IPS-20b (cell line): ENCODE data around the gene BORCS5.

ENCODE experiments used
- H3K27ac ChIP-seq: one replicate; pipeline ENCODE4 v1.5.1; 2013; ENCODE audit warnings: low read length
- H3K27me3 ChIP-seq: 2 replicates; pipeline ENCODE4 v1.6.1; 2013; ENCODE audit warnings: mild to moderate bottlenecking, low read length, inconsistent platforms; ENCODE audit not compliant: insufficient read depth
- H3K36me3 ChIP-seq: 2 replicates; pipeline ENCODE4 v1.6.1; 2013; ENCODE audit warnings: low read depth, mild to moderate bottlenecking, inconsistent platforms, low read length, moderate library complexity; ENCODE audit not compliant: insufficient read depth
- H3K4me1 ChIP-seq: 2 replicates; pipeline ENCODE4 v1.6.1; 2013; ENCODE audit warnings: mild to moderate bottlenecking, control low read depth, inconsistent platforms, low read length, moderate library complexity; ENCODE audit not compliant: insufficient read depth
- H3K4me3 ChIP-seq: 2 replicates; pipeline ENCODE4 v1.5.1; 2013; ENCODE audit warnings: mild to moderate bottlenecking, low read length, inconsistent platforms
- H3K9ac ChIP-seq: 2 replicates; pipeline ENCODE4 v1.6.1; 2013; ENCODE audit warnings: low read depth, mild to moderate bottlenecking, inconsistent platforms, low read length, moderate library complexity
- H3K9me3 ChIP-seq: 2 replicates; pipeline ENCODE4 v1.6.1; 2013; ENCODE audit warnings: mild to moderate bottlenecking, low read depth, low read length, inconsistent platforms; ENCODE audit not compliant: insufficient read depth

Gene BORCS5

GRCh38 chr12:12357719-12358461, 1.0 kb downstream of the BORCS5 start:
- H3K9ac ChIP-seq: peak overlapping the region; percentile 84
- peak overlapping the region; percentile 76 for H3K4me3 ChIP-seq
- no peaks in the 10 kb centered on the region for H3K9me3 ChIP-seq
- no peak overlapping the region for H3K27ac ChIP-seq
- peaks cover 5% of the 10 kb centered on the region; the same call in 1 of the 2 replicates for H3K4me1 ChIP-seq
- H3K27me3 ChIP-seq: no peaks in the 10 kb centered on the region
- H3K36me3 ChIP-seq: no peaks in the 10 kb centered on the region

DNA sequence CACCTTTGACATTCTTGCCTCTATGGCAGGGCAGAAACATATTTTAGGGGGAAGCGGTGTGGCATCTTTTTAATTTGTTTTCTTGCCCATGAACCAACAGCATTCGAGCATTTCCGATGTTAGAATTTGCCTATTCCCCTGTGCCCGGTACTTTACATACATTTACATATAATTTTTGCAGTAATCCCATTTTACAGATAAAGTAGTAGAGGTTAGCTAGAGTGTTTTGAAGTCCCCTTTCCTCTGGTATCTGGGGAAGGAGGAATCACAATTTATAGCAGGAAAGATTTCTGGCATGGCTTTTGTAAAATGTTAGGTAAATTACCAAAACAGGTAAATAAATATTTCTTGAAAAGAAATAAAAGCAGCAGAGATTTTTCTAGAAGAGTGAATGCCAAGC, 1.6 kb downstream of the BORCS5 start:
- Histone ChIP-seq H3K9ac (no peak overlapping the region; the same call in 1 of the 2 replicates), H3K4me3 (peak overlapping the region; percentile 76; the same call in 1 of the 2 replicates), H3K9me3 (no peaks in the 10 kb centered on the region), H3K36me3 (no peaks in the 10 kb centered on the region), H3K27me3 (no peaks in the 10 kb centered on the region), H3K27ac (no peak overlapping the region), H3K4me1 (peaks cover 5% of the 10 kb centered on the region; the same call in 1 of the 2 replicates)

- H3K4me1 ChIP-seq: no peaks in the 10 kb centered on the region
- H3K36me3 ChIP-seq: no peaks in the 10 kb centered on the region
- no peak overlapping the region for H3K9ac ChIP-seq
- no peaks in the 10 kb centered on the region for H3K27me3 ChIP-seq
- no peak overlapping the region for H3K27ac ChIP-seq
- H3K4me3 ChIP-seq: no peak overlapping the region
- no peaks in the 10 kb centered on the region for H3K9me3 ChIP-seq
These were observed 8.0 kb downstream of the BORCS5 start for GRCh38 chr12:12364787-12365445.

DNA sequence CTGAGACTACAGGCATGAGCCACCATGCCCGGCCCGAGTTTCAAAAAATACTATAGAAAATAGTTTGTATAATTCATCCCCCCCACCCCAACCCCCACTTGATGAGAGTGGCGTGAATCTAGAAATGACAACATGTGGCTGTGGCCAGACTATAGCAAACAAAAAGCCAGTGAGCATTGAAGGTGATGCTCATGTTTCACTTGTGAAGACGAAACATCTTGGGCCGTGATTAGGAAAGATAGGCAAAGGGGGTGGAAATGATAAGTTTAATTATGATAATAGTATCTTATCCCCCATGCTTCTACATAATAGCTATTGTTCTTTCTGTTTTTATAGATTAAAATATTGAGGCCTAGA, 8.5 kb downstream of the BORCS5 start:
- Histone ChIP-seq H3K27me3 (no peaks in the 10 kb centered on the region), H3K27ac (no peak overlapping the region), H3K4me1 (no peaks in the 10 kb centered on the region), H3K9ac (peak overlapping the region; percentile 21; the same call in 1 of the 2 replicates), H3K36me3 (no peaks in the 10 kb centered on the region), H3K9me3 (no peaks in the 10 kb centered on the region), H3K4me3 (no peak overlapping the region)

- H3K9ac ChIP-seq: peak overlapping the region; percentile 21; the same call in 1 of the 2 replicates
- no peaks in the 10 kb centered on the region for H3K4me1 ChIP-seq
- no peak overlapping the region for H3K27ac ChIP-seq
- H3K36me3 ChIP-seq: no peaks in the 10 kb centered on the region
- no peaks in the 10 kb centered on the region for H3K9me3 ChIP-seq
- no peaks in the 10 kb centered on the region for H3K27me3 ChIP-seq
- H3K4me3 ChIP-seq: no peak overlapping the region
These were observed 9.1 kb downstream of the BORCS5 start for GRCh38 chr12:12365931-12366431.

GRCh38 chr12:12366701-12367481, 10.0 kb downstream of the BORCS5 start:
- Histone ChIP-seq H3K9me3 (no peaks in the 10 kb centered on the region), H3K4me1 (no peaks in the 10 kb centered on the region), H3K36me3 (no peaks in the 10 kb centered on the region), H3K4me3 (no peak overlapping the region), H3K27me3 (no peaks in the 10 kb centered on the region), H3K9ac (no peak overlapping the region), H3K27ac (no peak overlapping the region)

- Histone ChIP-seq H3K27me3 (no peaks in the 10 kb centered on the region), H3K9ac (no peak overlapping the region), H3K36me3 (no peaks in the 10 kb centered on the region), H3K4me3 (no peak overlapping the region), H3K27ac (no peak overlapping the region), H3K9me3 (no peaks in the 10 kb centered on the region), H3K4me1 (no peaks in the 10 kb centered on the region)
These were observed 10.7 kb downstream of the BORCS5 start for GRCh38 chr12:12367482-12367998.

GRCh38 chr12:12372946-12373722, 16.3 kb downstream of the BORCS5 start:
- Histone ChIP-seq H3K36me3 (no peaks in the 10 kb centered on the region), H3K9me3 (no peaks in the 10 kb centered on the region), H3K27ac (no peak overlapping the region), H3K9ac (no peak overlapping the region), H3K4me3 (no peak overlapping the region), H3K27me3 (no peaks in the 10 kb centered on the region), H3K4me1 (no peaks in the 10 kb centered on the region)

DNA sequence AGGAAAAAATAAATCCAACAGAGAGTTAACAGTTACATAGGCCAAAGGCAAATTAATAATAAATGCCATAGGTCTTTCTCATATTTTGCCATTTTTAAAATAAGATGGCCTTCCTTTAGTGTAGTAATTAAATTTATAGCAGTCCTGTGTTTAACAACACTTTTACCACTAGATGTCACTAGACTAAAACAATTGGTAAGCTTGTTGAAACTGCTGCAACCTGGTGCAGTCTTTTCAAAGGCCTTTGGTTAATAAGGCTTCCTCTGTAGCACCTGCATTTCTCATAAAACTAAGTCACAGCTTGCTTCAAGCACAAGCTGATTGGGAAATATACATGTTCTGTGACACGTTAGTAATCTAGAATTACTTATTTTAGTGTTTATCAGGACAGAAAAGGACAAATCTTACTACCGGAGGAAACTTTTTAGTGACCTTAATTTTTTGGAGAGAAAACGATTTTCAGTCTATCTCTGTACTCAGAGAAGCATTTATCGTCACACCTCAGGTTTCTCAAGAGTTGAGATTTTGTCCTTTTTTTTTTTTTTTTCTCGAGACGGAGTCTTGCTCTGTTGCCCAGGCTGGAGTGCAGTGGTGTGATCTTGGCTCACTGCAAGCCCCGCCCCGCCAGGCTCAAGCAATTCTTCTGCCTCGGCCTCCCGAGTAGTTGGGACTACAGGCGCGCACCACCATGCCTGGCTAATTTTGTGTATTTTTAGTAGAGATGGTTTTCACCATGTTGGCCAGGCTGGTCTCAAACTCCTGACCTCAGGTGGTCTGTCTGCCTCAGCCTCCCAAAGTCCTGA, 20.0 kb downstream of the BORCS5 start:
- H3K9me3 ChIP-seq: no peaks in the 10 kb centered on the region
- no peak overlapping the region for H3K4me3 ChIP-seq
- H3K9ac ChIP-seq: no peak overlapping the region
- H3K36me3 ChIP-seq: no peaks in the 10 kb centered on the region
- no peaks in the 10 kb centered on the region for H3K4me1 ChIP-seq
- H3K27me3 ChIP-seq: no peaks in the 10 kb centered on the region
- no peak overlapping the region for H3K27ac ChIP-seq

DNA sequence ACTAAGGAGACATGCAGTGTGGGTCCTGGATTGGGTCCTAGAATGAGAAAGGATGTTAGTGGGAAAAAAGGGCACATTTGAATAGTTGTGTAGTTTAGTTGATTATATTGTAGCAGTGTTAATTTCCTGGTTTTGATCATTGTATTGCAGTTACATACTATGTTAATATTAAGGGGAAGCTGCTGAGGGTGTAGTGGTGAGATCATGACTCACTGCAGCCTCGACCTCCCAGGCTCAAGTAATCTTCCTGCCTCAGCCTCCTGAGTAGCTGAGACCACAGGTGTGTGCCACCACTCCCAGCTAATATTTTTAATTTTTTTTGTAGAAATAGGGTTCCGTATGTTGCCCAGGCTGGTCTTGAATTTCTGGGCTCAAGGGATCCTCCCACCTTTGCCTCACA, 21.7 kb downstream of the BORCS5 start:
- Histone ChIP-seq H3K4me3 (no peak overlapping the region), H3K36me3 (no peaks in the 10 kb centered on the region), H3K4me1 (peaks cover 5% of the 10 kb centered on the region; the same call in 1 of the 2 replicates), H3K9me3 (no peaks in the 10 kb centered on the region), H3K9ac (no peak overlapping the region), H3K27me3 (no peaks in the 10 kb centered on the region), H3K27ac (no peak overlapping the region)
